GM23248 (cell line): ENCODE results near the gene CELSR1.

ENCODE experiments used
- EZH2 ChIP-seq: fragments of 200-600 bp; sonication (generic); IDR thresholded peaks from 2 replicates; pipeline ENCODE4 v1.6.1; 2018; ENCODE audit warnings: antibody characterized with exemption, mild to moderate bottlenecking; ENCODE audit not compliant: insufficient read depth, poor library complexity, severe bottlenecking
- EZH2phosphoT487 ChIP-seq: fragments of 200-600 bp; sonication (generic); IDR thresholded peaks from 2 replicates; pipeline ENCODE4 v1.6.1; 2018; ENCODE audit warnings: antibody characterized with exemption, moderate library complexity, mild to moderate bottlenecking, low read depth; ENCODE audit not compliant: insufficient read depth

DNA sequence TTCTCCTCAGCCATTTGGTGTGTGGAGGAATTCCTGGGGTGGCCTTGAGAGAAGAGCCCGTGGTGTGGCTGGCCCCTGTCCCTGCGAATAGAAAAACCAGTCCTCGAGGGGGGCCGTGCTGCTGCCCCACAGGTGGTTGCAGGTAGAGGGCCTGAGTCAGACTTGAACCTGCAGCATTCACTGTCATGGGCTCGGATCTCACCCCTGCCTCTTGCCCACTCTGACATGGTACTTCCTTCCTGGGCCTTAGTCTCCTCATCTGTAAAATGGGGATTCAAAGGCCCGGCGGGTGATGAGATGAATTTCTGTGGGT is 182.5 kb downstream of the CELSR1 start:
- TF ChIP-seq EZH2phosphoT487 = no peak
- no peak for TF ChIP-seq EZH2
